Peyer's patch (tissue), 4 donors: Measurements from ENCODE around the gene ARHGAP12.

Source experiments
- CTCF ChIP-seq, 6 experiments: fragments of 450-650 bp in 4 of 6; fragments of 200-600 bp in 2 of 6; sonication (generic) in 1 of 6; IDR thresholded peaks; one replicate each; pipeline ENCODE4 v1.5.1; 2017 to 2019; ENCODE audit warnings: antibody characterized with exemption in 6 of 6, mild to moderate bottlenecking in 3 of 6, moderate library complexity in 1 of 6
- POLR2A ChIP-seq, 2 donors: fragments of 450-650 bp; IDR thresholded peaks; one replicate each; pipeline ENCODE4 v1.5.1; 2017; ENCODE audit warnings: antibody characterized with exemption in 2 of 2, mild to moderate bottlenecking in 2 of 2, moderate library complexity in 2 of 2

GRCh38 chr10:31836569-31837406, 91.8 kb downstream of the ARHGAP12 start:
- TF ChIP-seq CTCF (IDR thresholded peaks at IDR 0.05) (peak in 4 of 6 experiments; percentile 41 to 48 (median 46)), POLR2A (IDR thresholded peaks at IDR 0.05) (no peak)
